ENCODE results near the gene CABLES1.

CABLES1 gene

GRCh38 chr18:23141104-23141999 lies 6.1 kb downstream of the CABLES1 start:
- Histone ChIP-seq H3K36me3 (replicated peaks) (peaks cover 5% of the 10 kb centered on the region; the same call in 1 of the 2 replicates), H3K4me1 (peaks cover 17% of the 10 kb centered on the region), H3K9me3 (no peaks in the 10 kb centered on the region), H3K27me3 (ENCODE audit: low read depth) (no peaks in the 10 kb centered on the region), H3K4me3 (no peak overlapping the region)
- in situ Hi-C loops (cut with MboI; ENCODE audit: low sequenced_read_pairs), result loop anchor here (25.0 kb wide), 1 partner anchor 246 kb away; no protein-coding TSS in a partner anchor
- DNase-seq (ENCODE audit: low spot score in 2 of 2), result peak in 1 of 2 experiments; percentile 69

- peaks cover 16% of the 10 kb centered on the region for H3K4me1 ChIP-seq
- in situ Hi-C loops (cut with MboI; ENCODE audit: low sequenced_read_pairs), result loop anchor here (25.0 kb wide), 1 partner anchor 245 kb away; no protein-coding TSS in a partner anchor
- no peak for DNase-seq (ENCODE audit: low spot score in 2 of 2)
- no peak overlapping the region for H3K4me3 ChIP-seq
- no peaks in the 10 kb centered on the region for H3K27me3 ChIP-seq (ENCODE audit: low read depth)
- peaks cover 5% of the 10 kb centered on the region; the same call in 1 of the 2 replicates for H3K36me3 ChIP-seq (replicated peaks)
- no peaks in the 10 kb centered on the region for H3K9me3 ChIP-seq
Observed at GRCh38 chr18:23142251-23142929, 7.1 kb downstream of the CABLES1 start.

- H3K4me3 ChIP-seq, result no peak overlapping the region
- DNase-seq (ENCODE audit: low spot score in 2 of 2), result no peak
- H3K36me3 ChIP-seq (replicated peaks), result peaks cover 5% of the 10 kb centered on the region; the same call in 1 of the 2 replicates
- peaks cover 13% of the 10 kb centered on the region for H3K4me1 ChIP-seq
- no peaks in the 10 kb centered on the region for H3K27me3 ChIP-seq (ENCODE audit: low read depth)
- no peaks in the 10 kb centered on the region for H3K9me3 ChIP-seq
- in situ Hi-C loops (cut with MboI; ENCODE audit: low sequenced_read_pairs), result loop anchor here (25.0 kb wide), 1 partner anchor 244 kb away; no protein-coding TSS in a partner anchor
Observed at GRCh38 chr18:23143016-23143814, 7.9 kb downstream of the CABLES1 start.

- H3K4me3 ChIP-seq, result no peak overlapping the region
- H3K36me3 ChIP-seq (replicated peaks), result peaks cover 5% of the 10 kb centered on the region; the same call in 1 of the 2 replicates
- in situ Hi-C loops (cut with MboI; ENCODE audit: low sequenced_read_pairs), result loop anchor here (25.0 kb wide), 1 partner anchor 243 kb away; no protein-coding TSS in a partner anchor
- no peaks in the 10 kb centered on the region for H3K9me3 ChIP-seq
- peaks cover 13% of the 10 kb centered on the region for H3K4me1 ChIP-seq
- no peaks in the 10 kb centered on the region for H3K27me3 ChIP-seq (ENCODE audit: low read depth)
- DNase-seq (ENCODE audit: low spot score in 2 of 2), result no peak
Observed at GRCh38 chr18:23143815-23144261, 8.6 kb downstream of the CABLES1 start.

- in situ Hi-C loops (cut with MboI; ENCODE audit: low sequenced_read_pairs), result loop anchor here (25.0 kb wide), 1 partner anchor 243 kb away; no protein-coding TSS in a partner anchor
- Histone ChIP-seq H3K4me3 (no peak overlapping the region), H3K9me3 (no peaks in the 10 kb centered on the region), H3K36me3 (replicated peaks) (peaks cover 4% of the 10 kb centered on the region; the same call in 1 of the 2 replicates), H3K27me3 (ENCODE audit: low read depth) (no peaks in the 10 kb centered on the region), H3K4me1 (peaks cover 13% of the 10 kb centered on the region)
- DNase-seq (ENCODE audit: low spot score in 2 of 2), result no peak
Observed at GRCh38 chr18:23144640-23145039, 9.4 kb downstream of the CABLES1 start.

- no peak overlapping the region for H3K4me3 ChIP-seq
- no peak for DNase-seq (ENCODE audit: low spot score in 2 of 2)
- H3K9me3 ChIP-seq, result no peaks in the 10 kb centered on the region
- H3K4me1 ChIP-seq, result peaks cover 10% of the 10 kb centered on the region
- H3K27me3 ChIP-seq (ENCODE audit: low read depth), result no peaks in the 10 kb centered on the region
- in situ Hi-C loops (cut with MboI; ENCODE audit: low sequenced_read_pairs), result loop anchor here (25.0 kb wide), 1 partner anchor 242 kb away; no protein-coding TSS in a partner anchor
- no peaks in the 10 kb centered on the region for H3K36me3 ChIP-seq (replicated peaks)
Observed at GRCh38 chr18:23145621-23146020, 10.3 kb downstream of the CABLES1 start.

GRCh38 chr18:23146861-23147469 lies 11.7 kb downstream of the CABLES1 start:
- in situ Hi-C loops (cut with MboI; ENCODE audit: low sequenced_read_pairs), result loop anchor here (25.0 kb wide), 1 partner anchor 240 kb away; no protein-coding TSS in a partner anchor
- Histone ChIP-seq H3K4me3 (no peak overlapping the region), H3K36me3 (replicated peaks) (no peaks in the 10 kb centered on the region), H3K27me3 (ENCODE audit: low read depth) (no peaks in the 10 kb centered on the region), H3K4me1 (no peaks in the 10 kb centered on the region), H3K9me3 (no peaks in the 10 kb centered on the region)
- DNase-seq (ENCODE audit: low spot score in 2 of 2), result no peak

- Histone ChIP-seq H3K27me3 (ENCODE audit: low read depth) (no peaks in the 10 kb centered on the region), H3K4me1 (no peaks in the 10 kb centered on the region), H3K4me3 (no peak overlapping the region), H3K9me3 (no peaks in the 10 kb centered on the region), H3K36me3 (replicated peaks) (no peaks in the 10 kb centered on the region)
- DNase-seq (ENCODE audit: low spot score in 2 of 2), result no peak
- in situ Hi-C loops (cut with MboI; ENCODE audit: low sequenced_read_pairs), result loop anchor here (25.0 kb wide), 1 partner anchor 239 kb away; no protein-coding TSS in a partner anchor
Observed at GRCh38 chr18:23148382-23148781, 13.1 kb downstream of the CABLES1 start.

- Histone ChIP-seq H3K4me1 (no peaks in the 10 kb centered on the region), H3K36me3 (replicated peaks) (no peaks in the 10 kb centered on the region), H3K4me3 (no peak overlapping the region), H3K27me3 (ENCODE audit: low read depth) (no peaks in the 10 kb centered on the region), H3K9me3 (no peaks in the 10 kb centered on the region)
- DNase-seq (ENCODE audit: low spot score in 2 of 2), result no peak
- in situ Hi-C loops (cut with MboI; ENCODE audit: low sequenced_read_pairs), result loop anchor here (25.0 kb wide), 1 partner anchor 238 kb away; no protein-coding TSS in a partner anchor
Observed at GRCh38 chr18:23149570-23149969, 14.3 kb downstream of the CABLES1 start.

GRCh38 chr18:23151414-23152099 lies 16.3 kb downstream of the CABLES1 start:
- H3K36me3 ChIP-seq (replicated peaks), result no peaks in the 10 kb centered on the region
- no peaks in the 10 kb centered on the region for H3K9me3 ChIP-seq
- in situ Hi-C loops (cut with MboI; ENCODE audit: low sequenced_read_pairs), result no loop called here
- H3K4me1 ChIP-seq, result no peaks in the 10 kb centered on the region
- H3K27me3 ChIP-seq (ENCODE audit: low read depth), result no peaks in the 10 kb centered on the region
- no peak for DNase-seq (ENCODE audit: low spot score in 2 of 2)
- no peak overlapping the region for H3K4me3 ChIP-seq

GRCh38 chr18:23154030-23154429 lies 18.7 kb downstream of the CABLES1 start:
- Histone ChIP-seq H3K4me3 (no peak overlapping the region), H3K9me3 (no peaks in the 10 kb centered on the region), H3K36me3 (replicated peaks) (no peaks in the 10 kb centered on the region), H3K4me1 (0 out of 2 replicates have a peak, but pooled peaks cover 1% of the 10 kb centered on the region), H3K27me3 (ENCODE audit: low read depth) (no peaks in the 10 kb centered on the region)
- in situ Hi-C loops (cut with MboI; ENCODE audit: low sequenced_read_pairs), result no loop called here
- DNase-seq (ENCODE audit: low spot score in 2 of 2), result no peak

GRCh38 chr18:23154823-23155500 lies 19.7 kb downstream of the CABLES1 start:
- no peak overlapping the region for H3K4me3 ChIP-seq
- H3K36me3 ChIP-seq (replicated peaks), result no peaks in the 10 kb centered on the region
- H3K9me3 ChIP-seq, result no peaks in the 10 kb centered on the region
- in situ Hi-C loops (cut with MboI; ENCODE audit: low sequenced_read_pairs), result no loop called here
- no peaks in the 10 kb centered on the region for H3K27me3 ChIP-seq (ENCODE audit: low read depth)
- DNase-seq (ENCODE audit: low spot score in 2 of 2), result no peak
- peaks cover 4% of the 10 kb centered on the region; the same call in 1 of the 2 replicates for H3K4me1 ChIP-seq

Measured in HAP-1 (cell line).